ENCODE results near the gene PDGFC.

The PDGFC gene, protein sequence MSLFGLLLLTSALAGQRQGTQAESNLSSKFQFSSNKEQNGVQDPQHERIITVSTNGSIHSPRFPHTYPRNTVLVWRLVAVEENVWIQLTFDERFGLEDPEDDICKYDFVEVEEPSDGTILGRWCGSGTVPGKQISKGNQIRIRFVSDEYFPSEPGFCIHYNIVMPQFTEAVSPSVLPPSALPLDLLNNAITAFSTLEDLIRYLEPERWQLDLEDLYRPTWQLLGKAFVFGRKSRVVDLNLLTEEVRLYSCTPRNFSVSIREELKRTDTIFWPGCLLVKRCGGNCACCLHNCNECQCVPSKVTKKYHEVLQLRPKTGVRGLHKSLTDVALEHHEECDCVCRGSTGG

GRCh38 chr4:156971676-156972378, at the start of gene PDGFC:
Gene PDGFC (minus strand): TSS chr4:156971799. CDS start chr4:156970903, 896 bp downstream.
- DNase-seq = peak; percentile 77 to 91

GRCh38 chr4:157020882-157021281, 49.3 kb upstream of the PDGFC start:
- DNase-seq = no peak
- intact Hi-C loops (cut with DNase I; ENCODE audit: low total_unique reads) = no loop called here
- H3K4me3 ChIP-seq = no peak overlapping the region
- H3K4me1 ChIP-seq = no peaks in the 10 kb centered on the region
- H3K36me3 ChIP-seq = no peaks in the 10 kb centered on the region
- H3K9me3 ChIP-seq = no peaks in the 10 kb centered on the region
- H3K27me3 ChIP-seq = no peaks in the 10 kb centered on the region
- TF ChIP-seq, protein P1, sequence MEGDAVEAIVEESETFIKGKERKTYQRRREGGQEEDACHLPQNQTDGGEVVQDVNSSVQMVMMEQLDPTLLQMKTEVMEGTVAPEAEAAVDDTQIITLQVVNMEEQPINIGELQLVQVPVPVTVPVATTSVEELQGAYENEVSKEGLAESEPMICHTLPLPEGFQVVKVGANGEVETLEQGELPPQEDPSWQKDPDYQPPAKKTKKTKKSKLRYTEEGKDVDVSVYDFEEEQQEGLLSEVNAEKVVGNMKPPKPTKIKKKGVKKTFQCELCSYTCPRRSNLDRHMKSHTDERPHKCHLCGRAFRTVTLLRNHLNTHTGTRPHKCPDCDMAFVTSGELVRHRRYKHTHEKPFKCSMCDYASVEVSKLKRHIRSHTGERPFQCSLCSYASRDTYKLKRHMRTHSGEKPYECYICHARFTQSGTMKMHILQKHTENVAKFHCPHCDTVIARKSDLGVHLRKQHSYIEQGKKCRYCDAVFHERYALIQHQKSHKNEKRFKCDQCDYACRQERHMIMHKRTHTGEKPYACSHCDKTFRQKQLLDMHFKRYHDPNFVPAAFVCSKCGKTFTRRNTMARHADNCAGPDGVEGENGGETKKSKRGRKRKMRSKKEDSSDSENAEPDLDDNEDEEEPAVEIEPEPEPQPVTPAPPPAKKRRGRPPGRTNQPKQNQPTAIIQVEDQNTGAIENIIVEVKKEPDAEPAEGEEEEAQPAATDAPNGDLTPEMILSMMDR (IDR thresholded peaks at IDR 0.05) = no peak
- H3K27ac ChIP-seq = no peak overlapping the region

More at GRCh38 chr4:156971676-156972378, at the start of gene PDGFC:
- Histone ChIP-seq H3K27me3 (no peaks in the 10 kb centered on the region), H3K9me3 (no peaks in the 10 kb centered on the region), H3K27ac (peak within 1 kb of the TSS; percentile 98 to 99), H3K4me1 (peaks cover 0 to 44% (median 11%) of the 10 kb centered on the region in 4 donors), H3K4me3 (peak within 1 kb of the TSS; percentile 74 to 89), H3K36me3 (no peaks in the 10 kb centered on the region)
- TF ChIP-seq, protein P1 (IDR thresholded peaks at IDR 0.05) = peak; percentile 35 to 51
- intact Hi-C loops (cut with DNase I; ENCODE audit: low total_unique reads) = loop anchor here (10.0 kb wide), 1 partner anchor 73 kb away; no protein-coding TSS in a partner anchor

DNA sequence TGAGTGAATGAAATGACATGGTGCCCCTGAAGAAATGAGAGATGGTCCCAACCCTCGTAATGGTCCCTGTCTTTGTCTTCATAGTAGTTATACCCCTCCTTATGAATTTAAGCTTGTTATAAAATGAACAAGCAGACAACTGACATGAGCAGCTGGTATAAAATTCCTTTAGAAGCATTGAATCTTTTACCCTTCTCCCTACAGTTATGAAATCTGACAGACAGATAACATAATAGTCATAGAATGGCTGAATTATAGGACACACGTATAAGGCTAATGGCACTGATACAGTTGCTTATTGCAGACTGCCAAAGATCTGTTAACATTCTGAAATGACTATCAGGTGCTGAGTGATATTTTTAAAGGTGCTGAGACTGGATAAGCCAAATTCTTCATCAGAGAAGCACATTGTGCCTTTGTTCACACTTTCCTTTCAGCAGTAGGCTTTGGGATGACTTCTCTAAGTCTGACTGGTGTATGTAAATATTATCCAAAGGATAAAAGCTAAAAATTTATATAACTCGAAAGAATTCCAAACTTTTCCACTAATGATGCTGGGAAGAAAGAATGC, 47.4 kb upstream of the PDGFC start:
- intact Hi-C loops (cut with DNase I; ENCODE audit: low total_unique reads) = no loop called here
- H3K4me1 ChIP-seq = no peaks in the 10 kb centered on the region

DNA sequence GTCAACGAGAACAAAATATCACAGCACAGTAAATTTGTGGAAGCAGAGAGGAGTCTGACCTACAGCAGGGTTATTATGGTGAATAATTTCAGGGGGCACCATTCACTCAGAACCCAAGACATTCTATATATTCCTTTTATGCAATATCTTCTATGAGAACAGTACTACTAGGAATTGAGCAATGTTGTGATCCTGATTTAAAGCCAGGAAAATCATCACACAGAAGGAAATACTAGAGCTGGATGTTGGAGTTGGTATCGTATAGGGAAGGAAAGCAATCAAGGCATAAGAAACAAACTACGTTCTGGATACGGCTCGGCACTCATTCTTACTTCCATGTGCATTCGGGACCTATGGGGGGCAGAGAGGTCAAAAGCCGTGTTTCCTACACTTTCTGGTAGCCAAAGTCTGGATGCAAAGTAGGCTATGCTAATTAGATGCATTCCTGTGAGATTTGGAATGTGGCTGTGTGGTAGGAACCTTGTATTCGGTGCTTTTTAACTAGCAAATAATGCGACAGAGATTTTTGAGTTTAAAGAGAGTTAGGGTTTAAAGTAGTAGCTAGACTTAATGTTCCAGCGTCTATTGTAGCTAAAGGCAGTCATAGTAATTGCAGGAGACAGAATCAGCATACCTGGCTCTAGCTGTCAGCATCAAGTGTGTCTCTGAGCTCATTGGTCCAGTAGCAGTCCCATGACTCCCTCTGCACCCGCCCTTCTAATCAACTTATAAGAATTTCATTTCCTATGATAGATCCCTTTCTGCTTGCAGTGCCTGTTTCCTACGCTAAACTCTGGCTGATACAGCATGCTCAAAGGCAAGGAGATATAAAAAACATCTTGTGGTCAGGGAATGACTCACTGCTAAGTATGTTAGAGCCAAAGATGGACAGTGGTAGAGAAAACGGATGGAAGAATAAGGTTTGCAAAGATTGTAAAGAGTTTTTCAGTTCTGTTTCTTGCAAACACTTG, 43.3 kb upstream of the PDGFC start:
- Histone ChIP-seq H3K4me3 (no peak overlapping the region), H3K9me3 (no peaks in the 10 kb centered on the region), H3K4me1 (no peaks in the 10 kb centered on the region), H3K36me3 (no peaks in the 10 kb centered on the region), H3K27me3 (no peaks in the 10 kb centered on the region), H3K27ac (no peak overlapping the region)
- DNase-seq = no peak
- intact Hi-C loops (cut with DNase I; ENCODE audit: low total_unique reads) = no loop called here
- TF ChIP-seq, protein P1 (IDR thresholded peaks at IDR 0.05) = no peak

More for the DNA sequence above, 47.4 kb upstream of the PDGFC start:
- no peaks in the 10 kb centered on the region for H3K9me3 ChIP-seq
- H3K27ac ChIP-seq = no peak overlapping the region
- no peaks in the 10 kb centered on the region for H3K27me3 ChIP-seq
- TF ChIP-seq, protein P1 (IDR thresholded peaks at IDR 0.05) = no peak
- H3K4me3 ChIP-seq = no peak overlapping the region
- no peak for DNase-seq
- no peaks in the 10 kb centered on the region for H3K36me3 ChIP-seq

DNA sequence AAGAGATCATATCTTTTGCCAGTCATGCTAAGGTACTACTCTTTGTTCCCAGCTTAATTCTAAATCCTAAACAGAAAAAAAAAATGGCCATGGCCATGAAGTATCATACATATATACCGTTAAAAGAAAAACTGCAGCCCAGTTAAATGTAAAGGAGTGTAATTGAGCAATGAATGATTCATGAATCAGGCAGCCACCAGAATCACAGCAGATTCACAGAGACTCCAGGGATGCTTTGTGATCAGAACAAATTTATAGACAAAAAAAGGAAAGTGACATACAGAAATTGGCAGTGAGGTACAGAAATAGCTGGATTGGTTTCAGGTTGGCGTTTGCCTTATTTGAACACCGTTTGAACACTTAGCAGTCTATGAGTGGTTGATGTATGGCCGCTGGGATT, 42.1 kb upstream of the PDGFC start:
- Histone ChIP-seq H3K27ac (no peak overlapping the region), H3K4me1 (no peaks in the 10 kb centered on the region), H3K9me3 (no peaks in the 10 kb centered on the region), H3K36me3 (no peaks in the 10 kb centered on the region), H3K27me3 (no peaks in the 10 kb centered on the region), H3K4me3 (no peak overlapping the region)
- intact Hi-C loops (cut with DNase I; ENCODE audit: low total_unique reads) = no loop called here
- DNase-seq = no peak
- TF ChIP-seq, protein P1 (IDR thresholded peaks at IDR 0.05) = no peak
